H1 (cell line): Measurements from ENCODE around the gene HACD3. TPM values are rescaled to one million over a fixed set of nuclear protein-coding genes. Genes with fewer than 3 reads are reported as not detected.

Experiments
- ASH2L ChIP-seq: fragments of 200-600, 300-600 bp; sonication (generic); IDR thresholded peaks from one replicate; pipeline ENCODE4 v1.7.1; 2017; ENCODE audit warnings: low read length
- CREB1 ChIP-seq: IDR thresholded peaks from 2 replicates; pipeline ENCODE4 v1.6.1; 2012; ENCODE audit warnings: inconsistent platforms
- EZH2 ChIP-seq: fragments of 200-600 bp; sonication (generic); IDR thresholded peaks from 2 replicates; pipeline ENCODE4 v1.7.1; 2012; ENCODE audit warnings: low read depth, mild to moderate bottlenecking, moderate library complexity, low read length, inconsistent platforms; ENCODE audit not compliant: severe bottlenecking
- POLR2AphosphoS5 ChIP-seq: IDR thresholded peaks from 2 replicates; pipeline ENCODE4 v1.6.1; 2011; ENCODE audit warnings: low read depth, low read length
- SAP30 ChIP-seq: fragments of 300-600 bp; sonication (generic); IDR thresholded peaks from 2 replicates; pipeline ENCODE4 v1.7.1; 2012; ENCODE audit warnings: low read length, moderate library complexity, mild to moderate bottlenecking, inconsistent platforms; ENCODE audit not compliant: insufficient read depth, insufficient replicate concordance
- SP1 ChIP-seq: IDR thresholded peaks from 2 replicates; pipeline ENCODE4 v1.6.1; 2011; ENCODE audit warnings: low read depth, low read length
- SP4 ChIP-seq: IDR thresholded peaks from 2 replicates; pipeline ENCODE4 v1.6.1; 2012; ENCODE audit warnings: low read length, inconsistent platforms
- TAF1 ChIP-seq: IDR thresholded peaks from 2 replicates; pipeline ENCODE4 v1.6.1; 2011; ENCODE audit warnings: mild to moderate bottlenecking, low read depth, low read length
- polyA plus RNA-seq, 7 experiments: library from polyadenylated mRNA; depleted of rRNA in 3 of 7; stranded (reverse) in 5 of 7; unstranded in 2 of 7; fragments of >200 nt in 5 of 7; fragments of 200-250 nt in 2 of 7; gene quantifications; 1 replicate in 5 of 7; 2 replicates in 1 of 7; 4 replicates in 1 of 7; pipeline versions ENCODE4 v1.2.1 to v1.2.3, GENCODE V29; 2011 to 2013; ENCODE audit warnings: missing spikeins in 2 of 7, mixed read lengths in 2 of 7
- total RNA-seq: library from RNA; stranded (reverse); fragmentation: NEBNext Ultra II Directional; extraction: Animal tissue kit (Norgen Biotek cat#: 25700); gene quantifications from 2 replicates; pipeline ENCODE4 v1.2.1, GENCODE V29; 2021
- TF ChIP-seq, protein P1 (sequence below): IDR thresholded peaks from 2 replicates; pipeline ENCODE4 v1.6.1; 2012; ENCODE audit warnings: inconsistent platforms

HACD3 gene
- total and polyA plus RNA-seq, 2 of the 8 experiments (the other 6 are each of a cell fraction or from before 2014, with no cell fraction given) = 78.8 to 120 TPM

DNA sequence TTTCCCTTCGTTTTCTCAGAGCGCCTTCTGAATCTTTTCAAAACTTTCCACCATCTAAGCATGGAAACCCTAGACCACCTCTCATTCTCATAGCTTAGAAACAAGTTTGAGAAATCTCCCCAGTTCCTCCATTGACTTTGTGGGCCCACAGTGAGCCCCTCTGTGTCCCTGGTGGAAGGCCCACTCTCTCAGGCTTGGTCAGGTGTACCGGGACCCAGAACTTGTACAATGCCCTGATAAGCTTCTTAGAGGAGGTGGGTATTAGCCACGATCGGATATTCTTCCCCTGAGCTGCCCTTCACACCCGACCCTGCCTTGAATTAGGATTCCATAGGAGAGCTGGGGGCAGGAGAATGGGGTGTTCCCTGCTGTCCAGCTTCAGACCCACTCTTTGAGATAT lies 91.4 kb downstream of the HACD3 start, which contains the start of gene SLC24A1 (continued):
- TF ChIP-seq, protein P1, sequence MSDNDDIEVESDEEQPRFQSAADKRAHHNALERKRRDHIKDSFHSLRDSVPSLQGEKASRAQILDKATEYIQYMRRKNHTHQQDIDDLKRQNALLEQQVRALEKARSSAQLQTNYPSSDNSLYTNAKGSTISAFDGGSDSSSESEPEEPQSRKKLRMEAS = no peak
- TF ChIP-seq TAF1 = no peak
- no peak for TF ChIP-seq SP1
- no peak for TF ChIP-seq ASH2L
- TF ChIP-seq EZH2 = no peak
- no peak for TF ChIP-seq POLR2AphosphoS5
- TF ChIP-seq SP4 = no peak
- no peak for TF ChIP-seq CREB1
- no peak for TF ChIP-seq SAP30
